Stimulated activated CD8-positive, alpha-beta memory T cell treated with anti-CD3 and anti-CD28 coated beads, Interleukin-4, amount 100 ng/mL, for 1 hour (primary cell): ENCODE results near the gene CD99.
"Not testable (repeated sequence)": the region's sequence is repeated elsewhere in the genome, so short reads cannot be mapped to it uniquely, and the experiment has no call there.

Source experiments
- DNase-seq, 2 donors: peaks; one replicate each; pipeline ENCODE4 v3.0.0-alpha.2; 2020; ENCODE audit warnings: low read depth in 2 of 2, low spot score in 1 of 2

The CD99 gene

DNA sequence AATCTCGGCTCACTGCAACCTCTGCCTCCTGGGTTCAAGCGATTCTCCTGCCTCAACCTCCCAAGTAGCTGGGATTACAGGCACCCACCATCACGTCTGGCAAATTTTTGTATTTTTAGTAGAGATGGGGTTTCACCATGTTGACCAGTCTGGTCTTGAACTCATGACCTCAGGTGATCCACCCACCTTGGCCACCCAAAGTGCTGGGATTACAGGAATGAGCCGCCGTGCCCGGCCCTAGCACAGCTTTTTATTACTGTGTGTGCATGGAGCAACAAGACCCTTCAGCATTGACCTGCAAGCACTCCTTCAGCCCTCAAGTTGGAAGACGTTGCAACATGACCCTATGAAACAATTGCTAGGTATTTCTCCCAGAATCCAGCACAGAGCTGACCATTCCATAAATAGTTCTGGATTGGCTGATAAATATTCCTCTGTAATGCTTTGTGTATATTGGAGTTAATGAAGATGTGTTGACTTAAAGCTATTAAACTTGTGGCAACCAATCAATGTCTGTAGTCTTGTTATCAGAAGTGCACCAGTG lies 15.4 kb upstream of the CD99 start:
- DNase-seq: not testable (repeated sequence)

DNA sequence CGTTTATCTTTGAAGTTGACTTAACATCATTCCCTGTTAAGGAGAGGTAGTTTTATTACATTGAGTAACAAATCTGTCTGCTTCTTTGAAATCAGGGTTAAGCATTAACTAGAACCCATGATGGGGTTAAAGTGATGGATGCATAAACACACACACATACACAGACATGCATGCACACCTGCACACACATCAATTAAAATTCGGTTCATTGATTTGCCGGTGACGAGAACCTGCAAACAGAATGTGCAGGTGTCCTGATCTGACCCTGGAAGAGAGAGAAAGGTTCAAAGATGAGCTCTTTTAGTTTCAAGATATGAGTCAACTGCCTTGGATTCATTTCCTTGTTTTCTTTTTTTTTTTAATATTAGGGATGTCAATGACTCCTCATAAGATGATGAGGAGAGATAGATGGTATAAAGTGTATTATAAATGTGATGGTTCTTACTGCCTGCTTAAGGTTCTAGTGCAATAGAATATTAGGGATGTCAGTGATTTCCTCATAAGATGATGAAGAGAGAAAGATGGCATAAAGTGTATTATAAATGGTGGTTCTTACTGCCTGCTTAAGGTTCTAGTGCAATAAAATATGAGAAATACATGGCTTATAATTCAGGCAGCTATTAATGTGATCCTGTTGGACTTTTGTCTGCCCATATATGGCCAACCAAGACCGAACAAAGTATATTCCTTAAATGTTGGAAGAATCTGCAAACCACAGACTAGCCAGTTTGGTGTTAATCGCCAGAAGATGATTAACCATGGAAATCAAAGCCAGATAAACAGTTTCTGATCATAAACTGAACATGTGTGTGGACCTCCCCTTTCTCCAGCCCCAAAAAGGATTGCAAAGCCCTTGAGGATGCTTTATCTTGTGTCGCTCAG lies 14.1 kb upstream of the CD99 start:
- DNase-seq: no peak

DNA sequence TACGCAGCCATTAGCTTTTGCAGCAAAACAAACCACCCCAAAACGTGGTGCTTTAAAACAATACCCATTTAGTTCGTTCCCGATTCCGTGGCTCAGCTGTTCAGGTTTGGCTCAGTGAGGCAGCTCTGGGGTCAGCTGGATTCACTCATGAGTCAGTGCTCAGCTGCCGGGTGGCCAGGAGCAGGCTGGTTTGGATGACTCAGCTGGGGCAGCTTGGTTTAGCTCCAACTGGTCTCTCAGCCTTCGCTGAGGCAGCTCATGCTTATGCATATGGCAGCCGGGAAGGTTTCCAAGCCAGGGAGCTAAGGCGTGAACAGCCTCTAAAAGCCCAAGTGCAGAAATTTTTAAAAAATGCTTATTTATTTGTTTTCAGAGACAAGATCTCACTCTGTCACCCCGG lies 13.3 kb upstream of the CD99 start:
- DNase-seq: no peak

GRCh38 chrX:2678583-2678982 lies 12.5 kb upstream of the CD99 start:
- no peak for DNase-seq

DNA sequence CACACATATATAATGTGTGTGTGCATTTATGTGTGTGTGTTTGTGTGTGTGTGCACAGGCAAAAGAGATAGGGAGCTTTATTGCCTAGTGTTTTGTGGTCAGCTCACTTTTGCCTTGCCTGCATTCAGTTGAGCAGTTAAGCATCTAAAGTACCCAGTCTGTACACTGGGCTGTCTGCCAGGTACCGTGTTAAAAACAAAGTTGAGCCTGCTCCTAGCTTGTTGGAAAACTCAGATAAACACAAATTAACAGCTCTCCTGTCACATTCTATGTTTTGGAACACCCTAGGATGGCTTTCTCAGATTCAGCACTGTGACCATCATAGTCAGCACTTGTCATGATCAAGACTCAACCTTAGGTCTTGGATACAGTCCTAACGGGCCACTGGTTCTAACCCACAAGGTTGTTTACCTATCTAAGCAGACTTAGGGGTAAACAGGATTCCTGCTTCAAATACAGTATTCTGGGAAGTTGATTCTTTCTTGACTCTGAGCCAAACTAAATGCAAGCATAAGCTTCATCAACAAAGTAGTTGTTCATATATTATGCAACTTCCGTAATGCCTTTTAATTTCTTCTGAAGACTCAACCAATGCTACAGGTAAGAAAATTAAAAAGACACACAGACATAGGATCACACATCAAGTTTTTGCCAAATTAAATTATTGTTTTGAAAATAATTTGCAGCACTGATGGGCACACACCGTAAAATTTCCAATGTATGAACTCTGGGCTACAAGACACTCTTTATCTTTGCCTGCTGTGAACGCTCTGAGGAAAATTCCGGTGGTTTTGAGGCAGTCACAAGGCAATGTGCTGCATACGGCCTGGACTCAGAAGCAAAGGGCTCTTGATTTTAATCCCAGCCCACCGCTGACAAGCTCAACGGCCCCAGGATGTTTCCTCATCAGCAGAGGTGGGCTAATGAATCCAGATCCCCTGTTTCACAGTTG lies 11.3 kb upstream of the CD99 start:
- DNase-seq: no peak

- no peak for DNase-seq
These were observed 10.4 kb upstream of the CD99 start for GRCh38 chrX:2680486-2681348.

- DNase-seq: no peak
These were observed 8.4 kb upstream of the CD99 start for GRCh38 chrX:2682565-2683177.

DNA sequence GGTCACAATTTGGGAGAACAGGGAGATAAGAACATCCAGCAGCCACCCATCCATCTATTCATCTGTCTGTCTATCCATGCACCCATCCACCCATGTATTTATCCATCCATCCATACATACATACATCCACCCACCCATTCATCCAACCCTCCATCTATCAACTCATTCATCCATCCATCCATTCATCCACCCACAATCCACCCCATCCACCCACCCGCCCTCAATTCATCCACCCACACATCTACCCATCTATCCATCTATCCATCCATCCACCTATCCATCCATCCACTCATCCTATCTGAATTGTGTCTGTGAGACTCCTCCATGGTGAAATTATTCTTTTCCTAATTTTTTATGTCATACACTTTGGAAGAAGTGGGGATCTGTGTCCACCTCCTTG lies 6.8 kb upstream of the CD99 start:
- DNase-seq: no peak

DNA sequence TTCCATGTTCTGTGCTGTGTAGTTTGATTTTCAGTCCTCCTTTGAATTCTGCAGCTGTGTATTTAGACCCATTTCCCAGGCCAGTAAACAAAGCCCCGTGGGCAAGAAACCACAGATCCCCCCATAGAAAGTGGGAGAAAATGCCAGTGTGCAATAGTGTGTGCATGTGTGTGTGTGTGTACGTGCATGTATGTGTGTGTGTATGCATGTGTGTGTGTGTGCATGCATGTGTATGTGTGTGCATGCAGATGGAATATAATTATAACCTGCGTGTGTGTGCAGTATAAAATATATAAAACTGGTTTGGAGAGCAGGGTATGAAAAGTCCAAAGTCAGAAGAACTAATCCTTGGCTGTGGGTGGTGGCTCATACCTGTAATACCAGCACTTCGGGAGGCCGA lies 5.2 kb upstream of the CD99 start:
- DNase-seq: no peak

- no peak for DNase-seq
These were observed 1.1 kb upstream of the CD99 start for GRCh38 chrX:2689773-2690666.

DNA sequence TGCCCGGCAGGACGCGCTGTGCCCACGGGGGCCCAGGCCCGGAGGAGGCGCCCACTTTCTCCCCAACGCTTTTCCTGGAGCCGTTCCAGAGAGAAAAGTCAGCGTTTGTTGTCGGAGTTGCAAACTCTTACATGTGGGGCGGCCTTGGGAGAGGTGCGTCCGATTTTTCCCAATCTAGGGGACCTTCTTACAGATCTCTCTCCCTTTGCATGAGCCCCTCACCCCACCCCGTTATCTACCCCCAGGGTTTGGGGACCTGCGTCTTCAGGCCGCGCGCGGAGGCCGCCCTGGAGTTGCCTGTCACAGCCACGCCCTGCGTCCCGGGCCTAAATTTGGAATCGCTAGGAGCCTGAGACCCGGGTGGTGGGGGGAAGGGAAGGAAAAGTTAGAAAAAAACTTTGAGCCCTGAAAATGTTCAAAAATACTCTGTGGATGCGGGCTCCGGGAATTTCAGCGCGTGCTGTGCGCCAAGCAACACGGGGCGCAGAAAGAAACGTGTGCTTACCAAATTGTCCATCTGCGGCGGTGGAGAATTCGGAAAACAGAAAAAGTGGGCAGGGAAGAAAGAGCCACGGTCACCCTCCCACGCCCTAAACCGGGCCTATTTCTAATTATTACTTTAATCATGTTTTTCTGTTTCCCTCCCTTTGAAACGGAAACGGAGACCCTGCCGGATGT lies 587 bp downstream of the CD99 start:
- no peak for DNase-seq

- no peak for DNase-seq
These were observed 1.4 kb downstream of the CD99 start for GRCh38 chrX:2692221-2693112.

- DNase-seq: no peak
These were observed 2.3 kb downstream of the CD99 start for GRCh38 chrX:2693113-2694002.

GRCh38 chrX:2694914-2695267 lies 3.8 kb downstream of the CD99 start:
- DNase-seq: no peak

GRCh38 chrX:2696698-2697215 lies 5.7 kb downstream of the CD99 start:
- DNase-seq: peak; percentile 10 to 33

- no peak for DNase-seq
These were observed 6.2 kb downstream of the CD99 start for GRCh38 chrX:2697306-2697705.
